GM12874 (cell line): Measurements from ENCODE around the gene RABGAP1L.

Experiments used
- CTCF ChIP-seq: IDR thresholded peaks from 2 replicates; pipeline ENCODE4 v1.5.1; 2011; ENCODE audit warnings: low read depth, mild to moderate bottlenecking, control low read depth, low read length, moderate library complexity; ENCODE audit not compliant: insufficient read depth

Gene RABGAP1L

GRCh38 chr1:174448974-174449373 lies 289.7 kb downstream of the RABGAP1L start:
- TF ChIP-seq CTCF: no peak

- TF ChIP-seq CTCF: no peak
Observed at GRCh38 chr1:174451408-174451807, 292.1 kb downstream of the RABGAP1L start.

GRCh38 chr1:174465855-174466254 lies 306.5 kb downstream of the RABGAP1L start:
- TF ChIP-seq CTCF: no peak

- TF ChIP-seq CTCF: no peak
Observed at GRCh38 chr1:174466607-174467006, 307.3 kb downstream of the RABGAP1L start.

- TF ChIP-seq CTCF: no peak
Observed at GRCh38 chr1:174469052-174469451, 309.7 kb downstream of the RABGAP1L start.

GRCh38 chr1:174469687-174470086 lies 310.4 kb downstream of the RABGAP1L start:
- TF ChIP-seq CTCF: no peak

- TF ChIP-seq CTCF: no peak
Observed at GRCh38 chr1:174479281-174479680, 320.0 kb downstream of the RABGAP1L start.

GRCh38 chr1:174480324-174480723 lies 321.0 kb downstream of the RABGAP1L start:
- TF ChIP-seq CTCF: no peak
